CD4-positive, CD25-positive, alpha-beta regulatory T cell (primary cell): ENCODE results near the gene NR2F1-AS1. TPM values are rescaled to one million over a fixed set of nuclear protein-coding genes. Genes with fewer than 3 reads are reported as not detected.

Source experiments
- ATAC-seq, 2 donors: fragments of 150-1000 bp; cut with Tn5 transposase; one replicate each; pipeline ENCODE4 v1.10.0; 2021; ENCODE audit warnings: low read depth in 2 of 2, moderate number of reproducible peaks in 2 of 2, moderate library complexity in 1 of 2
- DNase-seq, 3 donors: peaks; one replicate each; pipeline versions ENCODE4 v3.0.0 to v3.0.0-alpha.2; 2012 to 2022; ENCODE audit warnings: mixed read lengths in 1 of 3
- H3K27ac ChIP-seq: one replicate; pipeline ENCODE4 v1.7.0; 2013; ENCODE audit warnings: mild to moderate bottlenecking, low read length; ENCODE audit not compliant: insufficient read depth, poor library complexity, severe bottlenecking
- H3K27me3 ChIP-seq: one replicate; pipeline ENCODE4 v1.7.0; 2013; ENCODE audit warnings: low read length; ENCODE audit not compliant: control insufficient read depth, insufficient read depth
- H3K36me3 ChIP-seq: one replicate; pipeline ENCODE4 v1.7.0; 2013; ENCODE audit warnings: mild to moderate bottlenecking, low read length, moderate library complexity; ENCODE audit not compliant: control insufficient read depth, insufficient read depth
- H3K4me1 ChIP-seq: 2 replicates; pipeline ENCODE4 v1.7.0; 2013; ENCODE audit warnings: mild to moderate bottlenecking, low read length; ENCODE audit not compliant: insufficient read depth, control insufficient read depth, poor library complexity, severe bottlenecking
- H3K4me3 ChIP-seq: one replicate; pipeline ENCODE4 v1.7.0; 2013; ENCODE audit warnings: low read depth, mild to moderate bottlenecking, low read length, moderate library complexity
- H3K9me3 ChIP-seq, 2 experiments: 1 replicate in 1 of 2; 2 replicates in 1 of 2; pipeline ENCODE4 v1.7.0; 2013; ENCODE audit warnings: low read length in 2 of 2, mild to moderate bottlenecking in 1 of 2, moderate library complexity in 1 of 2; ENCODE audit not compliant: control insufficient read depth in 2 of 2
- H3K27ac Mint-ChIP-seq, 3 donors: one replicate each; pipeline ENCODE4 v1.8.0; 2020 to 2022; ENCODE audit warnings: mild to moderate bottlenecking in 3 of 3, mixed read lengths in 3 of 3, moderate library complexity in 2 of 3
- H3K27me3 Mint-ChIP-seq: one replicate; pipeline ENCODE4 v1.8.0; 2022; ENCODE audit warnings: mild to moderate bottlenecking, mixed read lengths
- H3K36me3 Mint-ChIP-seq: one replicate; pipeline ENCODE4 v1.8.0; 2020; ENCODE audit warnings: mixed read lengths
- H3K4me1 Mint-ChIP-seq, 4 donors: one replicate each; pipeline ENCODE4 v1.8.0; 2020 to 2022; ENCODE audit warnings: mixed read lengths in 4 of 4, mild to moderate bottlenecking in 1 of 4
- H3K4me3 Mint-ChIP-seq, 4 donors: one replicate each; pipeline ENCODE4 v1.8.0; 2020 to 2022; ENCODE audit warnings: mild to moderate bottlenecking in 4 of 4, mixed read lengths in 4 of 4, moderate library complexity in 3 of 4
- H3K9me3 Mint-ChIP-seq, 7 donors: one replicate each; pipeline ENCODE4 v1.8.0; 2020 to 2022; ENCODE audit warnings: mixed read lengths in 7 of 7, mild to moderate bottlenecking in 3 of 7, moderate library complexity in 2 of 7
- polyA plus RNA-seq, 4 donors: library from polyadenylated mRNA; unstranded; fragments of 300-500 nt; fragmentation: Illumina TruSeq; gene quantifications; one replicate each; pipeline ENCODE4 v1.2.3, GENCODE V29; 2021
- total RNA-seq: library from RNA; stranded (reverse); gene quantifications from one replicate; pipeline ENCODE4 v1.2.3, GENCODE V29; 2022

Gene NR2F1-AS1
- total and polyA plus RNA-seq, 5 donors from 2014 or later: not detected

- Mint-ChIP-seq H3K9me3 (peaks cover 0 to 2% (median 0%) of the 10 kb centered on the region in 7 donors), H3K27me3 (peaks cover 82% of the 10 kb centered on the region), H3K4me1 (peaks cover 0 to 28% (median 14%) of the 10 kb centered on the region in 4 donors), H3K27ac (no peak overlapping the region), H3K4me3 (peak overlapping the region in 2 of 4 donors; percentile 15 to 55), H3K36me3 (peaks cover 4% of the 10 kb centered on the region)
- Histone ChIP-seq H3K4me3 (no peak overlapping the region), H3K4me1 (peaks cover 33% of the 10 kb centered on the region), H3K9me3 (no peaks in the 10 kb centered on the region), H3K36me3 (no peaks in the 10 kb centered on the region), H3K27ac (no peak overlapping the region), H3K27me3 (peaks cover 59% of the 10 kb centered on the region)
- DNase-seq (no peak), ATAC-seq (no peak)
These were observed 3.8 kb downstream of the NR2F1-AS1 start for GRCh38 chr5:93576994-93577853.

- no peaks in the 10 kb centered on the region for H3K36me3 ChIP-seq
- Mint-ChIP-seq H3K36me3 (peaks cover 4% of the 10 kb centered on the region), H3K4me1 (peaks cover 0 to 36% (median 18%) of the 10 kb centered on the region in 4 donors), H3K27ac (no peak overlapping the region), H3K27me3 (peaks cover 91% of the 10 kb centered on the region), H3K4me3 (no peak overlapping the region), H3K9me3 (peaks cover 0 to 4% (median 0%) of the 10 kb centered on the region in 7 donors)
- H3K27ac ChIP-seq: no peak overlapping the region
- DNase-seq (no peak), ATAC-seq (no peak)
- peaks cover 37% of the 10 kb centered on the region for H3K4me1 ChIP-seq
- H3K4me3 ChIP-seq: no peak overlapping the region
- H3K9me3 ChIP-seq: no peaks in the 10 kb centered on the region
- peaks cover 65% of the 10 kb centered on the region for H3K27me3 ChIP-seq
These were observed 5.3 kb downstream of the NR2F1-AS1 start for GRCh38 chr5:93575461-93576414.

- Mint-ChIP-seq H3K27ac (no peak overlapping the region), H3K9me3 (peaks cover 0 to 5% (median 0%) of the 10 kb centered on the region in 7 donors), H3K4me1 (peaks cover 0 to 33% (median 15%) of the 10 kb centered on the region in 4 donors), H3K27me3 (peaks cover 93% of the 10 kb centered on the region), H3K36me3 (peaks cover 4% of the 10 kb centered on the region), H3K4me3 (peak overlapping the region in 1 of 4 donors; percentile 4)
- peaks cover 66% of the 10 kb centered on the region for H3K27me3 ChIP-seq
- DNase-seq (no peak), ATAC-seq (no peak)
- H3K4me3 ChIP-seq: no peak overlapping the region
- no peaks in the 10 kb centered on the region for H3K36me3 ChIP-seq
- H3K4me1 ChIP-seq: peaks cover 36% of the 10 kb centered on the region
- no peak overlapping the region for H3K27ac ChIP-seq
- no peaks in the 10 kb centered on the region for H3K9me3 ChIP-seq
These were observed 6.3 kb downstream of the NR2F1-AS1 start for GRCh38 chr5:93574491-93575305.

- DNase-seq (no peak), ATAC-seq (no peak)
- H3K4me1 ChIP-seq: peaks cover 26% of the 10 kb centered on the region
- no peak overlapping the region for H3K4me3 ChIP-seq
- Mint-ChIP-seq H3K4me1 (peaks cover 0 to 29% (median 16%) of the 10 kb centered on the region in 4 donors), H3K36me3 (peaks cover 4% of the 10 kb centered on the region), H3K4me3 (peak overlapping the region in 1 of 4 donors; percentile 36), H3K27me3 (peaks cover 99% of the 10 kb centered on the region), H3K27ac (no peak overlapping the region), H3K9me3 (peaks cover 0 to 9% (median 0%) of the 10 kb centered on the region in 7 donors)
- H3K27ac ChIP-seq: no peak overlapping the region
- H3K9me3 ChIP-seq: no peaks in the 10 kb centered on the region
- H3K27me3 ChIP-seq: peaks cover 76% of the 10 kb centered on the region
- no peaks in the 10 kb centered on the region for H3K36me3 ChIP-seq
These were observed 7.4 kb downstream of the NR2F1-AS1 start for GRCh38 chr5:93573354-93574351.

- peaks cover 0 to 9% (median 0%) of the 10 kb centered on the region in 7 donors for H3K9me3 Mint-ChIP-seq
- H3K4me1 Mint-ChIP-seq: peaks cover 0 to 29% (median 16%) of the 10 kb centered on the region in 4 donors
- ATAC-seq (no peak), DNase-seq (no peak)
- Histone ChIP-seq H3K9me3 (no peaks in the 10 kb centered on the region), H3K36me3 (no peaks in the 10 kb centered on the region), H3K4me1 (peaks cover 23% of the 10 kb centered on the region), H3K27me3 (peaks cover 72% of the 10 kb centered on the region), H3K4me3 (no peak overlapping the region), H3K27ac (no peak overlapping the region)
- H3K4me3 Mint-ChIP-seq: peak overlapping the region in 1 of 4 donors; percentile 32
- H3K27ac Mint-ChIP-seq: peak overlapping the region in 1 of 3 donors; percentile 32
- H3K36me3 Mint-ChIP-seq: peaks cover under 1% of the 10 kb centered on the region
- H3K27me3 Mint-ChIP-seq: peaks cover 96% of the 10 kb centered on the region
These were observed 8.2 kb downstream of the NR2F1-AS1 start for GRCh38 chr5:93572608-93573353.

- H3K9me3 ChIP-seq: no peaks in the 10 kb centered on the region
- H3K36me3 Mint-ChIP-seq: no peaks in the 10 kb centered on the region
- H3K36me3 ChIP-seq: no peaks in the 10 kb centered on the region
- H3K27ac ChIP-seq: no peak overlapping the region
- H3K27me3 Mint-ChIP-seq: peaks cover 95% of the 10 kb centered on the region
- peak overlapping the region in 2 of 3 donors; percentile 23 to 32 for H3K27ac Mint-ChIP-seq
- peaks cover 0 to 12% (median 1%) of the 10 kb centered on the region in 7 donors for H3K9me3 Mint-ChIP-seq
- peaks cover 72% of the 10 kb centered on the region for H3K27me3 ChIP-seq
- H3K4me1 Mint-ChIP-seq: peaks cover 0 to 29% (median 16%) of the 10 kb centered on the region in 4 donors
- DNase-seq (no peak), ATAC-seq (no peak)
- peaks cover 23% of the 10 kb centered on the region for H3K4me1 ChIP-seq
- H3K4me3 ChIP-seq: no peak overlapping the region
- H3K4me3 Mint-ChIP-seq: peak overlapping the region in 2 of 4 donors; percentile 2 to 18
These were observed 8.9 kb downstream of the NR2F1-AS1 start for GRCh38 chr5:93572101-93572607.
